Common myeloid progenitor, CD34-positive (primary cell): ENCODE data around the gene ZNF581.

Experiments used
- CTCF ChIA-PET: fragments of 350-600 bp; sonication (Branson Sonifier 250); formaldehyde crosslinking; loops from one replicate; lab custom pipeline; 2021; ENCODE audit warnings: antibody characterized with exemption; lab: Charles Lee
- POLR2A ChIA-PET: fragments of 350-600 bp; sonication (Branson Sonifier 250); formaldehyde crosslinking; loops from one replicate; lab custom pipeline; 2021; ENCODE audit warnings: antibody characterized with exemption; lab: Charles Lee
- DNase-seq, 3 donors: peaks; one replicate each; pipeline versions ENCODE4 v3.0.0 to v3.0.0-alpha.2; 2013
- H3K27ac ChIP-seq, 2 experiments: 1 replicate in 1 of 2; 2 replicates in 1 of 2; pipeline ENCODE4 v1.7.0; 2013; ENCODE audit warnings: inconsistent platforms in 2 of 2, low read length in 2 of 2, mild to moderate bottlenecking in 2 of 2, low read depth in 1 of 2, moderate library complexity in 1 of 2; ENCODE audit not compliant: severe bottlenecking in 2 of 2, insufficient read depth in 1 of 2, poor library complexity in 1 of 2
- H3K27me3 ChIP-seq, 5 experiments: replicated peaks in 2 of 5; 1 replicate in 3 of 5; 2 replicates in 2 of 5; pipeline versions ENCODE4 v1.6.1 to v1.7.0; 2013; ENCODE audit warnings: low read length in 4 of 5, mild to moderate bottlenecking in 2 of 5, moderate library complexity in 2 of 5, inconsistent platforms in 1 of 5; ENCODE audit not compliant: insufficient read depth in 5 of 5, control insufficient read depth in 4 of 5
- H3K36me3 ChIP-seq, 4 experiments: 1 replicate in 2 of 4; 2 replicates in 2 of 4; pipeline versions ENCODE4 v1.6.1 to v1.7.0; 2013; ENCODE audit warnings: low read length in 3 of 4, control low read depth in 1 of 4, mild to moderate bottlenecking in 1 of 4; ENCODE audit not compliant: control insufficient read depth in 4 of 4, insufficient read depth in 4 of 4
- H3K4me1 ChIP-seq, 4 experiments: 1 replicate in 3 of 4; 2 replicates in 1 of 4; pipeline versions ENCODE4 v1.6.1 to v1.7.1; 2013; ENCODE audit warnings: low read length in 3 of 4, mild to moderate bottlenecking in 3 of 4, control low read depth in 1 of 4, inconsistent platforms in 1 of 4, moderate library complexity in 1 of 4; ENCODE audit not compliant: control insufficient read depth in 4 of 4, insufficient read depth in 4 of 4; ENCODE audit errors: control extremely low read depth in 1 of 4
- H3K4me3 ChIP-seq, 7 experiments: 1 replicate in 4 of 7; 2 replicates in 3 of 7; pipeline versions ENCODE4 v1.5.1 to v1.7.0; 2013; ENCODE audit warnings: mild to moderate bottlenecking in 7 of 7, low read length in 6 of 7, moderate library complexity in 6 of 7, inconsistent platforms in 2 of 7, low read depth in 2 of 7, control low read depth in 1 of 7; ENCODE audit not compliant: insufficient read depth in 4 of 7, control insufficient read depth in 1 of 7; ENCODE audit errors: extremely low read depth in 1 of 7
- H3K9me3 ChIP-seq, 5 experiments: 1 replicate in 4 of 5; 2 replicates in 1 of 5; pipeline versions ENCODE4 v1.6.1 to v1.7.1; 2013; ENCODE audit warnings: low read length in 4 of 5, mild to moderate bottlenecking in 2 of 5, inconsistent platforms in 1 of 5, low read depth in 1 of 5, moderate library complexity in 1 of 5; ENCODE audit not compliant: control insufficient read depth in 4 of 5, insufficient read depth in 2 of 5; ENCODE audit errors: control extremely low read depth in 1 of 5
- WGBS: methylation state at CpG from one replicate; pipeline ENCODE4 v1.1.5; 2013; ENCODE audit not compliant: insufficient coverage; 5-methylcytosine and 5-hydroxymethylcytosine counted together

Gene ZNF581

GRCh38 chr19:55599468-55599841 is 44.0 kb upstream of the ZNF581 start, which contains the start of gene FIZ1:
TSS of gene FIZ1 (minus strand) at chr19:55599517. CDS start at chr19:55597865, 1,652 bp downstream.
- peaks cover 11 to 33% (median 23%) of the 10 kb centered on the region in 4 experiments for H3K36me3 ChIP-seq
- CTCF ChIA-PET, result interaction anchor here (1.4 to 2.5 kb wide), 3 partner anchors 19 to 39 kb away, joined by 3 to 12 read pairs (median 4); no protein-coding TSS in a partner anchor

GRCh38 chr19:55599842-55600661 is 43.4 kb upstream of the ZNF581 start, which contains the start of gene ZNF524:
TSS of gene ZNF524 (plus strand) at chr19:55600288. CDS start at chr19:55602113, 1,825 bp downstream.
- Histone ChIP-seq H3K27ac (peak within 1 kb of the TSS; percentile 93 to 95), H3K4me3 (peak within 1 kb of the TSS; percentile 89 to 98 (median 95)), H3K36me3 (peaks cover 11 to 27% (median 19%) of the 10 kb centered on the region in 4 experiments), H3K27me3 (no peaks in the 10 kb centered on the region), H3K4me1 (peaks cover 0 to 32% (median 24%) of the 10 kb centered on the region in 4 experiments), H3K9me3 (peaks cover 0 to 2% (median 0%) of the 10 kb centered on the region in 5 experiments)
- ChIA-PET CTCF (interaction anchor here (1.8 to 2.5 kb wide), 2 partner anchors 19 to 32 kb away, joined by 4 to 12 read pairs; no protein-coding TSS in a partner anchor), POLR2A (interaction anchor here (0.7 to 2.2 kb wide), 8 partner anchors 15 to 1683 kb away, joined by 3 to 10 read pairs (median 4); partner anchors contain the start of genes ISOC2, ZNF628 and ZNF784)
- DNase-seq, result peak; percentile 94 to 96 (median 95)
- 0% methylated on average over 52 of the region's 97 CpGs for WGBS

More at GRCh38 chr19:55599468-55599841, 44.0 kb upstream of the ZNF581 start, which contains the start of gene FIZ1:
- Histone ChIP-seq H3K4me3 (peak within 1 kb of the TSS; percentile 89 to 98 (median 95)), H3K9me3 (peaks cover 0 to 2% (median 0%) of the 10 kb centered on the region in 5 experiments), H3K27ac (peak within 1 kb of the TSS; percentile 93 to 95), H3K27me3 (no peaks in the 10 kb centered on the region), H3K4me1 (peaks cover 0 to 28% (median 19%) of the 10 kb centered on the region in 4 experiments)
- WGBS, result 0% methylated on average over 19 of the region's 23 CpGs
- peak; percentile 99 to 100 (median 100) for DNase-seq
- POLR2A ChIA-PET, result interaction anchor here (0.8 to 2.2 kb wide), 6 partner anchors 14 to 138 kb away, joined by 3 to 10 read pairs (median 5); partner anchors contain the start of genes ISOC2 and ZNF784

GRCh38 chr19:55600662-55601028 is 42.8 kb upstream of the ZNF581 start:
- H3K36me3 ChIP-seq, result peaks cover 6 to 22% (median 13%) of the 10 kb centered on the region in 4 experiments
- ChIA-PET CTCF (interaction anchor here (2.5 kb wide), 1 partner anchor 32 kb away, joined by 12 read pairs; no protein-coding TSS in a partner anchor), POLR2A (interaction anchor here (1.2 to 1.4 kb wide), 2 partner anchors 34 to 124 kb away, joined by 3 to 5 read pairs; partner anchors contain the start of gene ZNF628)
- peak overlapping the region; percentile 40 to 95 (median 89) for H3K4me3 ChIP-seq
- peaks cover 0 to 32% (median 24%) of the 10 kb centered on the region in 4 experiments for H3K4me1 ChIP-seq
- DNase-seq, result no peak
- H3K27ac ChIP-seq, result peak overlapping the region; percentile 2 to 95
- H3K9me3 ChIP-seq, result peaks cover 0 to under 1% (median 0%) of the 10 kb centered on the region in 5 experiments
- H3K27me3 ChIP-seq, result no peaks in the 10 kb centered on the region
- WGBS, result 8% methylated on average over 4 of the region's 15 CpGs

DNA sequence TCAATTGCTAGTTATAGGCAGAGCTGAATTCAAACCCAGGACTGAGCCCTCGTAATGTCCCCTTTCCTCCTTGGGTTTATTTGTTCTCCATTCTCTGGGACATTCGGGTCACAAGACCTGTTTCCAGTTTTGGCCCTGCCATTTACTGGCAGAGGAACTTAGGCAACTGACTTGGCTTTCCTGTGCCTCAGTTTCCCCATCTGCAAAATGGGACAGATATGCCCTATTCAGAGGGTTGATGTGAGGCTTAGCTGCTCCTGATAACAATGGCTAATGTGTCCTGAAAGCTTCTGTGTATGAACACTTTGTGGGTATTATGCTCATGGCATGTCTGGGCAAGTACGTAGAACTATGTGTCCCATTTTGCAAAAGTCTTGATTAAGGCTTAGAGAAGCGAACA is 42.4 kb upstream of the ZNF581 start:
- ChIA-PET POLR2A (interaction anchor here (1.2 to 1.4 kb wide), 2 partner anchors 34 to 125 kb away, joined by 3 to 5 read pairs; partner anchors contain the start of gene ZNF628), CTCF (interaction anchor here (1.2 to 2.5 kb wide), 2 partner anchors 31 to 32 kb away, joined by 4 to 12 read pairs; no protein-coding TSS in a partner anchor)
- 77% methylated on average over 4 of the region's 4 CpGs for WGBS

DNA sequence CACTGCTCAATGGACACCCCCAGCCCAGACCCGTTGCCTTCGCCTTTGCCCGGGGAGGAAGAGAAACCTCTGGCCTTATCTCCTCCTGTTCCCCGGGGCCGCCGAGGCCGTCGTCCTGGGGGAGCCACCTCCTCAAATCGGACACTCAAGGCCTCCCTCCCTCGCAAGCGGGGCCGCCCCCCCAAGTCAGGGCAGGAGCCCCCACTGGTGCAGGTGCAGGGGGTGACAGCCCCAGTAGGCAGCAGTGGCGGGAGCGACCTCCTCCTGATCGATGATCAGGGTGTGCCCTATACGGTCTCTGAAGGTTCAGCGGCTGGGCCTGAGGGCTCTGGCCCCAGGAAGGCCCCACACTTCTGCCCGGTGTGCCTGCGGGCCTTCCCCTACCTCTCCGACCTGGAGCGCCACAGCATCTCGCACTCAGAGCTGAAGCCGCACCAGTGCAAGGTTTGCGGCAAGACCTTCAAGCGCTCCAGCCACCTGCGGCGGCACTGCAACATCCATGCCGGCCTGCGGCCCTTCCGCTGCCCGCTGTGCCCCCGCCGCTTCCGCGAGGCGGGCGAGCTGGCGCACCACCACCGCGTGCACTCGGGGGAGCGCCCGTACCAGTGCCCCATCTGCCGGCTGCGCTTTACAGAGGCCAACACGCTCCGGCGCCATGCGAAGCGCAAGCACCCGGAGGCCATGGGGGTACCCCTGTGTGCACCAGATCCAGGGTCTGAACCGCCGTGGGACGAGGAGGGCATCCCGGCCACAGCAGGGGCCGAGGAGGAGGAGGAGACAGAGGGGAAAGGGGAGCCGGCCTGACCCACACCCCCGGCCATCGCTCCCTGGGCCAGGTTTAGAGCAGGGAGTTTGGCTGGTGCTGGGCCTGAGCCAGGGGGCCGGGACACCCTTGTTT is 41.1 kb upstream of the ZNF581 start:
- no peaks in the 10 kb centered on the region for H3K27me3 ChIP-seq
- no peaks in the 10 kb centered on the region for H3K9me3 ChIP-seq
- H3K4me1 ChIP-seq, result peaks cover 0 to 46% (median 36%) of the 10 kb centered on the region in 4 experiments
- 96% methylated on average over 45 of the region's 60 CpGs for WGBS
- DNase-seq, result no peak
- ChIA-PET CTCF (interaction anchor here (1.2 kb wide), 1 partner anchor 31 kb away, joined by 4 read pairs; no protein-coding TSS in a partner anchor), POLR2A (no interaction called here)
- H3K27ac ChIP-seq, result no peak overlapping the region
- peaks cover 0 to 6% (median 2%) of the 10 kb centered on the region in 4 experiments for H3K36me3 ChIP-seq
- no peak overlapping the region for H3K4me3 ChIP-seq

More for the DNA sequence above, 42.4 kb upstream of the ZNF581 start:
- no peaks in the 10 kb centered on the region for H3K9me3 ChIP-seq
- peak overlapping the region in 6 of 7 experiments; percentile 54 to 95 (median 90) for H3K4me3 ChIP-seq
- peak overlapping the region; percentile 2 to 95 for H3K27ac ChIP-seq
- no peaks in the 10 kb centered on the region for H3K27me3 ChIP-seq
- H3K4me1 ChIP-seq, result peaks cover 0 to 37% (median 27%) of the 10 kb centered on the region in 4 experiments
- no peak for DNase-seq
- peaks cover 4 to 17% (median 8%) of the 10 kb centered on the region in 4 experiments for H3K36me3 ChIP-seq

DNA sequence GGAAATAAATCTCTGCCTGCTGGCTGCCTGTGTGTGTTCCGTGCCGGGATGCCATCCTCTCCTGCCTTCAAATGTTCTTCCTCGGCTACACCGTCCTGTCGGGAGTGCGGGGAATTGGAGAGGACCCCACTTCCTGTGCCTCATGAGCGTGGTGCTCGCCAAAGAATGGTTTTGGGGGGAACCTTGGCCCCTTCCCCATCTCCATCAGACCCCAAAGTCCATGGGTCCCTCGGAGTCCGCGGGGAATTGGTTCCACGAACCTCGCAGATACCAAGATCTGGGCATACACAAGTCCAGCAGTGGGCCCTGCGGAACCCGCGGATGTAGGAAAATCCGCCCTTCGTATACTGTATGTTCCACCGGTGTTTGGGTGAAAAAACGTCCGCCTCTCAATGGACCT is 40.3 kb upstream of the ZNF581 start:
- Histone ChIP-seq H3K4me3 (no peak overlapping the region), H3K27me3 (no peaks in the 10 kb centered on the region), H3K27ac (no peak overlapping the region), H3K9me3 (no peaks in the 10 kb centered on the region), H3K4me1 (peaks cover 0 to 45% (median 36%) of the 10 kb centered on the region in 4 experiments), H3K36me3 (peaks cover 0 to 10% (median 1%) of the 10 kb centered on the region in 4 experiments)
- no peak for DNase-seq
- 97% methylated on average over 19 of the region's 21 CpGs for WGBS
- CTCF ChIA-PET, result interaction anchor here (1.9 to 4.3 kb wide), 2 partner anchors 15 to 16 kb away, joined by 6 to 32 read pairs; no protein-coding TSS in a partner anchor
- POLR2A ChIA-PET, result no interaction called here
